Activated CD4-positive, alpha-beta T cell treated with anti-CD3 and anti-CD28 coated beads, Interleukin-2, amount 50 U/mL, for 16 hours (primary cell): ENCODE data around the gene ZNF438.
A peak's percentile ranks its signal among the peaks of the same experiment; 100 is the strongest.
"Not testable (repeated sequence)": the region's sequence is repeated elsewhere in the genome, so short reads cannot be mapped to it uniquely, and the experiment has no call there.

Experiments
- DNase-seq: peaks from one replicate; pipeline ENCODE4 v3.0.0-alpha.2; 2020

The ZNF438 gene, protein sequence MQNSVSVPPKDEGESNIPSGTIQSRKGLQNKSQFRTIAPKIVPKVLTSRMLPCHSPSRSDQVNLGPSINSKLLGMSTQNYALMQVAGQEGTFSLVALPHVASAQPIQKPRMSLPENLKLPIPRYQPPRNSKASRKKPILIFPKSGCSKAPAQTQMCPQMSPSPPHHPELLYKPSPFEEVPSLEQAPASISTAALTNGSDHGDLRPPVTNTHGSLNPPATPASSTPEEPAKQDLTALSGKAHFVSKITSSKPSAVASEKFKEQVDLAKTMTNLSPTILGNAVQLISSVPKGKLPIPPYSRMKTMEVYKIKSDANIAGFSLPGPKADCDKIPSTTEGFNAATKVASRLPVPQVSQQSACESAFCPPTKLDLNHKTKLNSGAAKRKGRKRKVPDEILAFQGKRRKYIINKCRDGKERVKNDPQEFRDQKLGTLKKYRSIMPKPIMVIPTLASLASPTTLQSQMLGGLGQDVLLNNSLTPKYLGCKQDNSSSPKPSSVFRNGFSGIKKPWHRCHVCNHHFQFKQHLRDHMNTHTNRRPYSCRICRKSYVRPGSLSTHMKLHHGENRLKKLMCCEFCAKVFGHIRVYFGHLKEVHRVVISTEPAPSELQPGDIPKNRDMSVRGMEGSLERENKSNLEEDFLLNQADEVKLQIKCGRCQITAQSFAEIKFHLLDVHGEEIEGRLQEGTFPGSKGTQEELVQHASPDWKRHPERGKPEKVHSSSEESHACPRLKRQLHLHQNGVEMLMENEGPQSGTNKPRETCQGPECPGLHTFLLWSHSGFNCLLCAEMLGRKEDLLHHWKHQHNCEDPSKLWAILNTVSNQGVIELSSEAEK

DNA sequence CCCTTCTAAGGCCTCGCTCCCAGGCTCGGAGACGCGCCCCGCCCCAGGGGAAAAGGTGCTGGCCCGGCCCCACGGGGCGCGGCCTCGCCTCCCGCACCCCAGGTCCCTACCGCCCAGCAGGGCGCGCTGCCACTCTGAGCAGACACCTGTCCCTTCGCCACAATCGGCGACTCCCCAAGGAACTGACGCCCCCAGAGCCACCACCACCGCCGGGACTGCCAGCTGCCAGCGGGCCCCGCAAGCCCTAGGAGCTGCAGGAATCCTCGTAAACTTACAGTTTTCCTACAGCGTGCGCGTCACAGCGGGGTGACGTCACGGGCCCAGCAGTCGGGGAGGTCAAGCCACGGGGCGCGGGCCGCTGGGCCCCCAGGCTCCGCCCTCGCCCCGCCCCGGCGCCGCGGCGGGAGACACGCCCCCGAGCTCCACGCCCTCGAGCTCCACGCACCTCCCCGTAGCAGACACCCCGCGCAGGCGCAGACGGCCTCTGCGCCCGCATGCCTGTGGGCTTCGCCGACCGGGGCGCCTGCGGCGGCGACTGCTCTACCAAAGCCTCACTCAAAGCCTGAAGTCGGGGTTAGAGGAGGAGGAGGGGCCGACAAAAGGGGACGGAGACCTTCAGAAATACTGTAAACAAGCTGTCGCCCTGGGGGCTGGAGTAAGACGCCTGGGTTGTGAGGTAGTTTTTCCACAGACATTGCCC, at the start of gene ZNF438:
Gene ZNF438, minus strand, starts transcription at position 308 of the 700 bp plus-strand sequence. CDS start 154,831 bp downstream, outside the sequence.
- peak; percentile 96 for DNase-seq

DNA sequence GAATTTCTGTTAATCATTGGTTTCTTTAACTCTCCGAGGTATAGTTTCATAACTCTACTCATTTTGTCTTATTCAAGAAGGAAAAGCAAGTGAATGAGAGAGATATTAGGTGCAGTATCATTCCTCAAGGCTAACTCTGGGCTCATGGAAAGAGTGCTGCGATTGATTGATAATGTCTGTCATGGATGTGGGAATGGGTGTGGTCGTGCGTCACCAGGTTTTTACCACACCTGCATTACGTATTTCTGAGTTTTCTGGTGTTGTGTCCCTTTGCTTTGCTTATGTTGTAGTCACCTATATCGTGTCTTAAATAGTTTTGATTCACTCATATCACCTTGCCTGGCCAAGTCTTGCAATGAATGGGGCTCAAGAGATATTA, 44.9 kb upstream of the ZNF438 start:
- no peak for DNase-seq

DNA sequence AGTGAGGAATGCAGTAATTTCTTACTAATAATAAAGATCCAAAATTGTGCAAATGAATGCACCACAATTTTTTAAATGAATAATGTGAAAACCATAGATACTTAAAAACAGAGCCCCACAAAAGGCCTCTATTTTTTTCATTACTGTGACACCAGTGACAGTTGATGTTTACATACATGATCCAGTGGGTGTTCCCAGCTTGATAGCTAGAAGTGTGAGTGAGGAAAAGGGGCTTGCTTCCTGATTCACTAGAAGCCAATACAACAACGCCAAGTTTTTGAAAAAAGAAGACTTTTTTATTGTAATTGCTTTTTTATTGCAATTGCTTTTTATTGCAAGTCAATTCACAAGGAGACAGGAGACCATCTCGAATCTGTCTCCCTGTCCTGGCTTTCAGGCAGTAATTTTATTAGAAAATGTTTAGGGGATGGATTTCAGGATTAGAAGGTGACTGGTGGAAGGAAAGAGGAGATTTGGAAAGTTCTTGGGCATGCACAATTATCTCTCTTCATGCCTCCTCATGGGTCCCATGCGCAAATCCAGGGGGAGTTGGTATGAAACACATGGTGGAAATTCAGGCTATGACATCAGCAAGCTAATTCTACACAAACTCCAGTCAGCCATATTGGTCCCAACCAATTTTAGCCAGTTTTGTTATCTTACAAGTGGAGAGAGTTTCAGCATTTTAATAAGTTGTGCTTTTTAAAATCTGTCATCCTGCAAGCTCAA, 44.4 kb upstream of the ZNF438 start:
- DNase-seq: no peak

DNA sequence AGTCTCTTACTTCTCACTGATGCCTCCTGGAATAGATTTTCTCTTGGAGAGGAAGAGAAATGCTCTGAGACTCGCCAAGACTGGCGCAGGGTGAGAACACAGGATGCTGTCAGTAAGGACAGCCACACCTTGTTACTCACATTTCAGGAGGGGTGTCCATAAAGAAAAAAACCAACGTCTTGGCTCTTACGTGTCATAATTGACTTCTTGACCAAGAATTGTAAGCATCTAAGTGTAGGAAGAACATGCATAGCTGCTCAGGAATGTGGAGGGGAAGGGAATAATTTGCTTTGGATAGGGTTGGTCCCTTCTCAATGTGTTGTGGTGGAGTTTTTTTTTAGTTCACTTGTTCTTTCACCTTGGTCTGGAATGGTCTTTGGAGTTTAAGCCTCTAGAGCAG, 43.8 kb upstream of the ZNF438 start:
- no peak for DNase-seq

DNA sequence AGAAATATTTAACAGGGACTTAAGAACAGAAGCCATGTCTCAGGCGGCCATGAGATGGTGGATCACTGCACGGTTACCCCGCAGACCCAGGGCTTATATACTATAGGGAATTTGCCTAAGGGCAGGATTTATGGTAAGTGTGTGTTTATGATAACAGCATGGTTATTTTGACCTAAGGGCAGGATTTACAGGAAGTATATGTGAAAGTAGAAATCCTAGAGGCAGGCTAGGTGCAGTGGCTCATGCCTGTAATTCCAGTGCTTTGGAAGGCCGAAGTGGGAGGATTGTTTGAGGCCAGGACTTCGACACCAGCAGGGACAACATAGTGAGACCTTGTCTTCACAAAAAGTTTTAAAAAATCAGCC, 43.0 kb upstream of the ZNF438 start:
- DNase-seq: no peak

DNA sequence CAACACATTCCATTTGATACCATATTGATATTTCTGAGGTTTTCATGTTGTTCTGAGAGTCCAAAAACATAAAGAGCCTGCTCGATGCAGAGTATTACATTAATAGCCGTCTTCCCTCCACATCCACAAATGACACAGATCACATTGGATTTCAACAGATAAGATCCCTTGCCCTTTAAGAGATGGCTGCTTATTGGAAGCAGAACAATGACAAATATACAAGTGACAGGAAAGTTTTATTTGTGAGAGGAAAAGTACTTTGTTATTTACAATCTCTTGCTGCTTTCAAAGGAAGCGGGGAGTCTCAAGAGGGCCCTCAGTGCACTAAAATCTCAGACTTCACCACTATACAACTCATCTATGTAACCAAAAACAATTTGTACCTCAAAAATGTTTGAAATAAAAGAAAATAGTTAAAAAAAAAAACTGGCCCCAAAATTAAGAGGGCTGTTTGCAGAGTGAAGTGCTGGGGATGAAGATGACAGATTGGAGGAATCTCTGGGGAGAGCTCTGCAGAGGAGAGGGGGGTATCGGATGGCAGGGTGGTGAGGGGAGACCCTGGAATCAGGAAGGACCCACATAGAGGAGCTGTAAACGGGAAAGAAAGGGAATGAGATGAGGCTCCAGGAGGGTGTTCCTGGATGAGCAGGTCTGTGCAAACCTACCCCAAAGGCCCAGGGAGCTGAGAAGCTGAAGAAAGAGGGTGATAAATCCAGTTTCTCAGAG, 42.5 kb upstream of the ZNF438 start:
- DNase-seq: no peak

DNA sequence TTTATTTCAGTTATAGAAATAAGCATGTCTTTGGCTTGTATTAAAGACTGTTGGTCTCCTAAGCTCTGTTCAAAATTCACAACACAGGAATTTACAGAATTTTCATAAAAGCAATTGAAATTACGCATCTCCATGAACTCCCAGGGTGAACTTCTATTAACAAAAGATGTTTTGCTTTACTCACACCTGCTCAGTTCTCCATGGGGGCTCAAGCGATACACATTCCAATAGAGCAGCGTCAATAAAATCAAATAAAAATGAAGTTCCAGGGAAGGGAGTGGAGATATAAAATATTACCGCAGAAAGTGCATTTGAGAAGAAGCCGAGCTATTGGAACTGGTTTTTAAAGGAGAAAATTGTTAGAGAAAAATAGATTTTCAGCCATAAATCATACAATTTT, 41.5 kb upstream of the ZNF438 start:
- DNase-seq: no peak

DNA sequence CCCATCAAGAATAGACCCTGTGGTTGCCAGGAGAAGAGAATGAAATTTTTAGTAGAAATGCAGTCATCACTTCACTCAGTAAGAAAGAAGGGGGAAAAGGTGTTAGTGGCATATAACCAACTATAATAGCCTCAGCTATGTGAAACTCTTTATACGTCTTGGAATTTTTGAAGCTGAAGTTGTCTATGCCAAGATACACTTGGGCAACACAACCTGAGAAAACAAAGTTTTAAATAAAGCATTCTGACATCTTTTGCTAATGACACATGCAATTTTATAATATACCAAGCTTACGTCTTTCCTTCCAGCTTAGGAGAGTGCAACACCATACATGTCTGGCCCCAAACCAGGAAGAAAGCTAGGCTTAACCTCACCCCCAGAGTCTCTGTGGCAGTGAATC, 40.8 kb upstream of the ZNF438 start:
- no peak for DNase-seq

DNA sequence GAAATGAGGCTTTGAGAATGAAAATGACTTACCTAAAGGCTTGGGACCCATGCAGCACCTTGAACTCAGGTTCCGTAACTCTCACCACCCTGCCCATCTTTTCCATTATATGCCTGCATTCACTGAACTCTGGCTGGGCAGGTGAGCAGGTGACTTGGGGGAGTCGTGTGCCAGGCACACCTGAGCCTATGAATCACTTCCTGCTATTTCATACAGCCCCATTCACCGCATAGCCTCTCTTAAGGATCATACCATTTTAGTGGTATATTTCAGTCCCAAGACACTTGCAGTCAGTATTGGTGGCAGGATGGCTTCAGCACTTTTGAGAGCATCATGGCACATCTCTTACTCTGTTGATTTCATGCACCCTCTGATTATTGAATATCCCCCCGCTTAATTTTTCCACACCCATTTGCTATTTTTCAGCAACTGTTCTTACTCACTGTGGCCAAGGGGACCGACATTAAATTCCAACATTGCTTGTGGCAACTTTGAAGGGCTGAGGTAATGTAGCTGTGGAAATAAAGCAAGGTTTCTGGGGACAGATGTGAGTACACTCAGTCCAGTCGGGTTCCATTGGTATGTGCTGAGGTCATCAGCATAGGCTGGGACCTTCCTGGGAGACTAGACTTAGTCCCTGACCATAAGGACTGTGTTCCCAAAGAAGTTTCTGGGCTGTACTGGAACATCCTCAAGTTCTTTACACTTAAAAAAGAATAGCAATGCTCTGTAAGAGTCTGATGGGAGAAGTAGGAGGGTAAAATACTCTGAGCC, 39.8 kb upstream of the ZNF438 start:
- no peak for DNase-seq

DNA sequence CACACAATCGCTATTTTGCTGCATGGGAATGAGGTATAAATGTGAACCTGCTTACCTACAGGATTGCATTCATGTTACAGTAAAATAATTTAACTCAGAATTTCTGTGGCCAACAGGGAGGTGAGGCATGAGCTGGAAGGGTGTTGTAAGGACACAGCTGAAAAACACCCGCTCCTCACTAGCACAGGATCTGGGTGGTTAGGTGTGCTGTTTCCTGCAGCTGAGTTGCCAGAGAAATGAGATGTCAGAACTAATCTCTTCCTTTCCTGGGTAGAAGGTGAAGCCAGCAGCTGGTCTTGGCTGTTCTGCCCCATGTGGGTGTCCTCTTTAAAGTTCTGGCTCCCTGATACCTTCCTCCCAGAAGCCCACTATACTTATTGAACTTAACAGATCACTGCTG, 39.0 kb upstream of the ZNF438 start:
- DNase-seq: no peak

DNA sequence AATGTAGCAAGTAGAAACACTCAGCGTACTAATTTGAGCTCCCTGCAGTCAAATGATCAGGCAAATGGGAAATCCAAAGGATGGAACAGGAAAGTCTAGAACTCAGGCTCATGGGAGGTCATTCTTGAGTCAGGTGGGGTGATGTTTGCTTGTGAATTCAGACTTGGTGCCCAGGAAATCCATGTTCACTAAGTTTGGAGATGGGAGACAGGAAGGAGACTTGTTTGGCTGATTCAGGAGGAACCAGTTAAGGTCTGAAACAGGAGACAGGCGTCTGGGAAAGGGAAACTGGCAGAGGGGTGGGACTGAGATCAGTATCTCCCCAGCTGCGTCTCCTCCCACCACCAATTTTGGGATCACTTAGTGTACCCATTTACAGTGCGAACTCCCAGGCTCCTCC, 38.4 kb upstream of the ZNF438 start:
- DNase-seq: no peak

DNA sequence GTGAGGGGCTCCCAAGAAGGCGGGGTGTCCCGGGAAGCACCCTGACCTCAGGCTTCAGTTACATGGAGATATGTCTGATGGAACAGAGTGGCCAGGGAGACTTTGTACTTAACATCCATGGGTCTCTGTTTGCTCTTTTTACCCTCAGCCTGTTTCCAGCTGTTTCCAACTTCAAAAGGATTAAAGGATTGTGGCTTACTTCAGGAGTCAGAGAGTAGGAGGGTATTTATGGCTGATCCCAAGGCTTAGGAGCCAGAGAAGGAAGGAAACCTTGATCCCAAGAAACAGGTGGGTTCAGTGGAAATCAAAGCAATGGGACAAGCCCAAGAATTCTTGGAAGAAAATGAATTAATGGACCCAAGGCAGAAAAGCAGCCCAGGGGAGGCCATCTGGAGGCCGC, 37.7 kb upstream of the ZNF438 start:
- no peak for DNase-seq

DNA sequence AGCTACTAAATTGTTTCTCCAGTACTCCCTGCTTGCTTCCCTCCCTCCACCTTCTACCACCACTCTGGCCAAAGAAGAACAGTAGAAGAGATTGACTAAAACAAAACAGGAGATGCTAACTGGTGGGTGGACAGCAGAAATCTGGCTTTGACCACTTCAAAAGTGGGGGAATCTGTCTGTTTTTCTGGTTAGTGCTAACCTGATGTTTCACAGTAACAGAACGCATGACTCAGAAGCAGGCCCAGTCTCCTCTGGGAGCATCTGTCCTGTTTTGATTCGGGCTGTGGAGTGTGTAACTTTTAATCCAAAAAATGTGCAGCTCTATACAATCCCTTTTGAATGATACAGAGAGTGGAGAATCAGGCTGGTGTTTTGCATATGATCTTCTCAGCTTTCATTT, 32.7 kb upstream of the ZNF438 start:
- no peak for DNase-seq

DNA sequence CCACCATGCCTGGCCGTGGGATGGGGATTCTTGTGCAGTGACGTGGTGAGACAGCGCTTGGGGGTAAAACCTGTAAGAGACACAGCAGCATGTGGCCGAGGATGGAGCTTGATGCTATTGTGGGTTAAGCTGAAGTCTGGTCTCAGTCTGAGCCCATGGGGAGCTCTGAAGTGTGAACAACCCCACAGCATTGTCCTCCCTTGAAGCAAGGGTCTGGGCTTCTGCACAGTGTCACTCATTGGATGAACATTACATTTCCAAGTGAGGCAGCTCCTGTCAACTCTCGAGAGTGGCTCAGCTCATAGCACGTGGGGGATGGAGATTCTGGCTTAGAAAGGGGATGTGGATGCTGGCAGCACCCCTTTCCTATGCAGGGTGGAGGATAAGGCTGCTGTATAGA, 32.2 kb upstream of the ZNF438 start:
- DNase-seq: no peak

DNA sequence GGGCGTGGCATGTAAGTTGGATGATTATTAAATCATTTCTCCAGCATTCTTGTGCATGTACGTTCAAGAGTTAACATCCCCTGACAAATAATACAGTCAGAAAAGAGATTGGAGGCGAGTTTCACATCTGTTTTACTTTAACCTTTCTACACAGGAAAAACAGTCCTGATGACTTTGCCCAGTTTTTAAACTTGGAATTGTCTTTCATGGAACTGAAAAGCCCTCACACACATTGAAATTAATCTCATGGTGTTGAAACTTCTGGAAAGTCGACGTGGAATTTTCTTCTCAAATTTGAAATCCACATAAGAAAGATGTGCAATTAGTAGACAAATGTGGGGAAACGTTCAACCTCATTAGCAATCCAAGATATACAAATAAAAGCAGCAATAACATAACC, 31.2 kb upstream of the ZNF438 start:
- no peak for DNase-seq

DNA sequence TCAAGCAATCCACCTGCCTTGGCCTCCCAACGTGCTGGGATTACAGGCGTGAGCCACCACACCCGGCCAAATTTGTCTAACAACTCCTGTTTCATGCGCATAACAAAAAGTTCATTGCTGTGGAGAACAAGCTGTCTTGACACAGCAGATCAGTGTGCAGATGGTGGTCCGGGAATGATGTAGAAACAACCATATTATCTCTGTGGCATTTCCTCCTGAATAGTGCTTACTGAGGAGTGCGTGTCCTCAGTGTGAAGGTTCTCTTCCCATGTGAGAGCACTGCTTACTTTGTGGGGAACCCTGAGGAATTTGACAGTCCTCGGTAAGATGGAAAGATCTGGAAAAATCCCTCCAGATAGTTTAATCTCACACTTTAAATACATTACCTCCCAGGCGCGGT, 30.3 kb upstream of the ZNF438 start:
- no peak for DNase-seq

DNA sequence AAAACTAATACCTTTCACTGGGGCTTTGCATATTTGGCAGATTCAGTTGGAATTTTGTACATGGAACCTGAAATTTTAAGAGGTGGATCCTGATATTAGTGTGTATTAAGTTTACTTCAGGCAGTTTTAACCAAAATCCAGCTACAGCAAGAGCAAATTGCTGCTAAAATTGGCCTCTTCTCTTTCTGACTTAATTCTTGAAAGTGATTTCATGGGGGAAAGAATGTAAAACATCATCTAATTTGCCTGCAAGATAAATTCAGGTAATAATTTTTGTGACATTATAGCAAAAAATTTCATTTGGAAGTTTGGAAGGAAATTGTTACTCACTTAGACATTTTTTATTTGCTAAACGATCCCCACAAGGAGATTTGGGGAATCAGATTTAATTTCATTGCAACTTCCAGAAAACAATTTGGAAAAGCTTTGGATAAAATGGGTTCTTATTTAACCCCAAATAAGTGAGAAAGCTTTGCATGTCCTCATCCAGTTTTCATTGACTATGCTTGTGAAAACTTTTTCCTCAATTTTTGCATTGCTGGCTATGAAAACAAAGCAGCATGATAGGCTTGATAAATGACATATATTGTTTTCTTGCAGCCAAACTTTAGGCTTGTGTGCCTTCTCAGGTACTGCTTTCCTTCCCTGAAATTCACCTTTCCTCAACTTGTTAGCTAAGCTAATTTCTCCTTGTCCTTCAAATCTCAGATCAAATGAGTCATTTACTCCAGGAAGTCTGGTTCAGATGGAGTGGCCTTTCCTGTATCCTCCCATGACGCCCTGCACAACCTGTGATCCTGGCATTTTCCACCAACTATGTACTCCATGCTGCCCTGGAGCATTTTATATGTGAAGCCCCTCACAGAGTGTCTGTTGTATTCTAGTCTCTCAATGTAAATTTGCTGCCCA, 27.4 kb upstream of the ZNF438 start:
- DNase-seq: no peak

DNA sequence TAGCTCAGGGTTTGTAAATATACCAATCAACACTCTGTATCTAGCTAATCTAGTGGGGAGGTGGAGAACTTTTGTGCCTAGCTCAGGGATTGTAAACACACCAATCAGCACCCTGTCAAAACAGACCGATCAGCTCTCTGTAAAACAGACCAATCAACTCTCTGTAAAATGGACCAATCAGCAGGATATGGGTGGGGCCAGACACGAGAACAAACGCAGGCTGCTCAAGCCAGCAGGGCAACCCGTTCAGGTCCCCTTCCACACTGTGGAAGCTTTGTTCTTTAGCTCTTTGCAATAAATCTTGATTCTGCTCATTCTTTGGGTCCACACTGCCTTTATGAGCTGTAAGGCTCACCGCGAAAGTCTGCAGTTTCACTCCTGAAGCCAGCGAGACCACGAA, 25.0 kb upstream of the ZNF438 start:
- DNase-seq: not testable (repeated sequence)

DNA sequence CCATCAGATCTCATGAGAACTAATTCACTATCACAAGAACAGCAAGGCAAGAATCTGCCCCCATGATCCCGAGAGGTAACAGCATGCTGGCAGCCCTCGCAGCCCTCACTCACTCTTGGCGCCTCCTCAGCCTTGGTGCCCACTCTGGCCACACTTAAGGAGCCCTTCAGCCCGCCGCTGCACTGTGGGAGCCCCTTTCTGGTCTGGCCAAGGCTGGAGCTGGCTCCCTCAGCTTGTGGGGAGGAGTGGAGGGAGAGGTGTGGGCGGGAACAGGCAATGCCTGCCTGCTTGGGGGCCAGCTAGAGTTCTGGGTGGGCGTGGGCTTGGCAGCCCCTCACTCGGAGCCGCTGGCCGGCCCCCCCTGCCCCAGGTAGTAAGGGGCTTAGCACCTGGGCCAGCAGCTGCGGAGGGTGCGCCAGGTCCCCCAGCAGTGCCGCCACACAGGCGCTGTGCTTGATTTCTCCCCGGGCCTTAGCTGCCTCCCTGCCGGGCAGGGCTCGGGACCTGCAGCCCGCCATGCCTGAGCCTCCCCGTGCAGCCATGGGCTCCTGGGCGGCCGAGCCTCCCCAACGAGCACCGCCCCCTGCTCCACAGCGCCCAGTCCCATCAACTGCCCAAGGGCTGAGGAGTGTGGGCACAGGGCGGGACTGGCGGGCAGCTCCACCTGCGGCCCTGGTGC, 24.0 kb upstream of the ZNF438 start:
- no peak for DNase-seq

DNA sequence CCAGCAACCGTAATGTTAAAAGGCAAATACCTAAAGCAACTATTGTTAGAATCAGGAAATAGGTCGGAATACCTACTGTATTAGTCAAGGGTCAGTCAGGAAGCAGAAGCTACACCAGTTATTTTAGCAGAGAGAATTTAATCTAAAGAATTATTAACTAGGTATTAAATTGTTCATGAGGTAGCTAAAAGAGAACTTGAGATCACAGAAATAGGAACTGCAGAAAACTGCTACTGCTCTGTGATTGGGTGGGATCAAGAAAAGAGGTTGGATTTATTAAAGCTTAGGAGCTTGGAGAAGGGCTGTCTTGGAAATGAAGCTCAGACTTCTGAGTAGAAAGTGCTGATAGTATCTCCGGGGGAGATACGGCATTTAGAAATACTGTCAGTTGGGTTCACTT, 20.0 kb upstream of the ZNF438 start:
- DNase-seq: no peak
